ENCODE data around the gene LARP1.
"Not testable (repeated sequence)": the region's sequence is repeated elsewhere in the genome, so short reads cannot be mapped to it uniquely, and the experiment has no call there.

The LARP1 gene

DNA sequence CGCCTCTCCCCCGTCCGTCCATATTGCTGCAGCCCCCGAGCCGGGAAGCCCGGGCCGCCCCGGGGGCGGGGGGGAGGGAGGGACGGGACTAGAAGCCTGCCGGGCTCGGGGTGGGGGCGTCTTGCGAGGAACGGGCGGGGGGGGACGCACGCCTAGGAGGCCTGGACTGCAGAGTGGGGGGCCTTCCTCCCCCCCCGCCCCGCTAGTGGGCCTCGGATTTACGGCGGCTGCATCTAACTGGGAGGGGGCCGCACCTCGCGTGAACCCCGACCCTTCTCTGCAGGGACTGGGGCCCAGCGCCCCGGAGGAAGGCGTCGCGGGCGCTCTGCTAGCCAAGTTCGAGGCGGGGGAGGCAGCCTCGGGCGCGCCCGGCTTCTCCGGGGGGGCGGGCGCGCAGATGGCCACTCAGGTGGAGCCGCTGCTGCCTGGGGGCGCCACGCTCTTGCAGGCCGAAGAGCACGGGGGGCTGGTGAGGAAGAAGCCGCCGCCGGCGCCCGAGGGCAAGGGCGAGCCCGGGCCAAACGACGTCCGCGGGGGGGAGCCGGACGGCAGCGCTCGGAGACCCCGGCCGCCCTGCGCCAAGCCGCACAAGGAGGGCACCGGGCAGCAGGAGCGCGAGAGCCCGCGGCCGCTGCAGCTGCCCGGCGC is at the start of gene LARP1:
Gene LARP1 (plus strand): TSS at position 17 of the 648 bp plus-strand sequence. CDS start 381 bp downstream, at position 398.
- no peak for DNase-seq

DNA sequence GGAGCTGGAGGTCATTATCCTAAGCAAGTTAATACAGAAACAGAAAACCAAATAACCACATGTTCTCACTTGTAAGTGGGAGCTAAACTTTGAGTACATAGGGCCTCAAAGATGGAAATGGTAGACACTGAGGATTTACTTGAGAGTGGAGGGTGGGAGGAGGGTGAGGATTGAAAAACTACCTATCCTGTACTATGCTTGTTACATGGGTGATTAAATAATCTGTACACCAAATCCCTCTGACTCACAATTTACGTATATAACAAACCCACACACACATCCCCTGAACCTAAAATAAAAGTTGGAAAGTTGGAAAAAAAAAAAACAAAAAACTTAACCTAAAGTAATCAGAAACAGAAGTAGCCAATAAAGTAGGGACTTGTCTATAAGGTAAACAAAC is 48.8 kb upstream of the LARP1 start:
- no peak for DNase-seq

GRCh38 chr5:154707641-154708040 is 47.5 kb upstream of the LARP1 start:
- DNase-seq, result no peak

GRCh38 chr5:154708207-154708606 is 47.0 kb upstream of the LARP1 start:
- DNase-seq, result no peak

DNA sequence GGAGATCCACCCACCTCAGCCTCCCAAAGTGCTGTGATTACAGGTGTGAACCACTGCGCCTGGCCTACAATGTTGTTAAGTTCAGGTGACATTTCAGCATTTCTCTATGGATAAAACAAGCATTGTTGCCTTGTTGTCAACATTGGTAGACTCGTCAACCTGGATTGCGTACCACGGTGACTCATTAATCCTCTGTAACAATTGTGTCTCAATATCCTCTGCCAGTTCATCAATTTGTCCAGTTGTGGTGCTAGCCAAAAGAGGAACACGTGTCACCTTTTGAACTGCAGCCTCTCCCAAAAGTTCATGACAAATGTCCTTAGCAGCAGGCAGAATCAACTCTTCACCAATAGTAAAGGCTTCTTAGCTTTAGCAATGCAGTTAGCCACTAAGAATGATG is 46.3 kb upstream of the LARP1 start:
- no peak for DNase-seq

DNA sequence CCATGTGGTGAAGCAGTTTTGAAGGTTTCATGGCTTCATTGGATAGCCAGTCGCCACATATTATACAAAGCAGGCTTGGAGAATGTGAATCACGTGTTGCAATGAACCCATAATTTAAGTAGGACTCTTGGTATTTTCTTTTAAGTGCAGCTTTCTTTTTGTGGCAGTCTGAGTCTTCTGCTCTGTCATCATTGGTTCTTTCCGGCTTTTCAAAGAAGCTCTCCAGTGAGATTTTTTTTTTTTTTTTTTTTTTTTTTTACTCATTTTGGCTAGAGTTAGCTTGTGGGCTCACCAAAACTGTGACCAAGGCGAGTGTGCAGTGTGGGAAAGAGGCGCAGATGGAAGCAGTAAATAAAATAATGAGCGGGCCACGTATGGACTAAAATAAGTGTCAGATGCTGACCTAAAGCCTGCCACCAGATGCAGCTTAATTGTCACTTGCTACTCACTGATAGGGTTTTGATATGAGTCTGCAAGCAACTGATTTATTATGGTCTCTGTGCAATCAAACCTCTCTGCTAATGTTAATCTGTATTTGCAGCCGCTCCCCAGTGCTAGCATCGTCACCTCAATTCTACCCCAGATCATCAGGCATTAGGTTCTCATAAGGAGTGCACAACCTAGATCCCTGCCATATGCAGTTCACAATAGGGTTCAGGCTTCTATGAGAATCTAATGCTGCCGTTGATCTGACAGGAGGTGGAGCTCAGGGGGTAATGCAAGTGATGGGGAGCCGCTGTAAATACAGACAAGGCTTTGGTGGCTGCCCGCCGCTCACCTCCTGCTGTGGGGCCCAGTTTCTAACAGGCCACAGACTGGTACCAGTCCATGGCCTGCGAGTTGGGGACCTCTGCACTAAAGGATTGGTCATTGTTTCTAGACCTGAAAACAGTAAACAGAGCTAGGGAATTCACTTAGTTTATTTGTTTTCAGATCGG is 45.5 kb upstream of the LARP1 start:
- DNase-seq, result no peak

DNA sequence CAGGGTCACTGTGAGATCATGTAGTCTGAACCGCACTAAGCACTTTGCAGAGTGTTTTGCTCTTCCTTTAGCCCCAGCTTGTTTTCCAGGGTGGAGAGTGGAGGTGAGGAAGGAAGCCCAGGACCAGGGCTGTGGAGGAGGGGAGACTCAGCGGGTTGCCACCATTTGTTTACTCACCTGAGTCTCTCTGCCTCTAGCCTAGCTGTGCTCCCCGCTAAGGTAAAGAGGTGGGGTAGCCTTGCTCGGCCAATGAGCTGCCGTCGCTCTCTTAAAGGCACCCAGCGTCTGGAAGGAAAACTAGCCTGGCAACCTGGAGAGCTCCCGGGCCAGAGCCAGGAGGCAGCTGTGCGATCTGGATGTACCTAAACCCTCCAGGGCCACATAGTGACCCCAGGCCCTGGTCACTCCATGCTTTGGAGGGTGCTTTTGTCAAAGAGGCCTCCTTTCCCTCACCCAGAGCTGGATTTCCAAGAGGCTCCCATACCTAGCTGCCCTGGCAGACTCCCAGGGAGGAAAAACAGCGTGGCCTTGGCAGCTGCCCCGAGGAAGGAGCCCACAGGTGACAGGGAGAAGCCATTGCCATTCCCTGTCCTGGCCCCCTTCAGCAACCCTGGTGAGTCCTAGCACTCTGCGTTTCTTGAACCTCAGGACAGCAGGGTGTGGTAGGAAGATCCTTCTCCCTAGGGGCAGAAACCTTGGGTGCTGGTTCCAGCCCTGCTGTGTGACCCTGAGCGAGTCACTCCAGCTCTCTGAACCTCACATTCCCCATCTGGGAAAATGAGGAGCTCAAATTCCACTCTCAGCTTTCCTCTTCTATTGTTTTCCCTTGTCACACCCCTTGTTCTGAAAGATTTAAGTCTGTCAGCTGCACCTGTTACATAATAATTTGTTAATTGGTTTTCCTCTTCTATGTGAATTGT is 42.4 kb upstream of the LARP1 start:
- DNase-seq, result no peak

DNA sequence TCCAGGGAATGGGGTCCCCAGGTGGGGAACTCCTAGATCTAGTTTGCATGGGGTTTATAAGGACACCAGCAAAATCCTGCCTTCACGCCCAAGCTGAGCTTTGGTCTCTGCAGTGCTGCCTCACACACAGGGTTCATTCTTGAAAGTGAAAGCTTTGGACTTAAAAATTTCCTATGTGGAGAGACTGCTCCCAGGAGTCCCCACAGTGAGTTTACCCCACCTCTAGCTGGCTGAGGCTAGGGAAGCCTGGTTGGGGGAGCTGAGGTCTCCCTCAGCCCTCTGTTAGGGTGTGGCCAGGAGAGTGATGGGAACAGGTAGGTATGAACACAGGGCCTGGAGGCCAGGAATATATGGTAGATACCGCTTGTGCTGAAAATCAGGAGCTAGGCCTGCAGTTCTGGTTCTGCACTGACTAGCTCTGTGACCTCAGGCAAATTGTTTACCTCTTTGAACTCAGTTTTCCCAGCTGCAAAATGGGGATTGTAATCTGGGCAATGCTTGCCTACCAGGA is 41.5 kb upstream of the LARP1 start:
- no peak for DNase-seq

DNA sequence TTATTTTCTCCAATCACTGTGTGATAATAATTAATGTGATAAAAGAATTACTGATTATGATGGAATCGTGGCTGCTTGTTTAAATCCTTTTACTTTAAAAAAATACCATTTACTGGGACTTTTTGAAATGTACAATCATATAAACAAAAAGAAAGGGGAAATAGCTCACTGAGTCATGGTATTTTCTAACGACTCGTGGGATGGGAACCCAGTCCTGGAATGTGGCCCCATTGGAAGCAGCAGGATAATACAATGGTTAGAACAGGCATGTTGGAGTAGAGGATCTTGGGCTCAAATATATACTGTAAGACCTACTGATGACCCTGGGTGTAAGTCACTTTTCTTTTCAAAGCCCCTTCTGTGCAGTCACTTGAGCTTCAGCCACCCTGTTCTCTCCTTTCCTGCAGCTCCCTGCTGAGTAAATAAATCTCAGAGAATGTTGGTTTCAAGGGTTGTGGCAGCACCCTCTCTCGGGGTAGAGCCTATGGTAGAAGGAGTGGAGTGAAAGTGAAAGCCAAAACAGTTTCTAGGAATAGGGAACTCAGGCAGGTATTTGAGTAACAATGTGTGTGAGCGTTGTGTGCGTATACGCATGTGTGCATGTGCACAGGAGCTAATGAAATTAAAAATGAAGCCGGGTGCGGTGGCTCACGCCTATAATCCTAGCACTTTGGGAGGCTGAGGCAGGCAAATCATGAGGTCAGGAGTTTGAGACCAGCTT is 40.8 kb upstream of the LARP1 start:
- no peak for DNase-seq

DNA sequence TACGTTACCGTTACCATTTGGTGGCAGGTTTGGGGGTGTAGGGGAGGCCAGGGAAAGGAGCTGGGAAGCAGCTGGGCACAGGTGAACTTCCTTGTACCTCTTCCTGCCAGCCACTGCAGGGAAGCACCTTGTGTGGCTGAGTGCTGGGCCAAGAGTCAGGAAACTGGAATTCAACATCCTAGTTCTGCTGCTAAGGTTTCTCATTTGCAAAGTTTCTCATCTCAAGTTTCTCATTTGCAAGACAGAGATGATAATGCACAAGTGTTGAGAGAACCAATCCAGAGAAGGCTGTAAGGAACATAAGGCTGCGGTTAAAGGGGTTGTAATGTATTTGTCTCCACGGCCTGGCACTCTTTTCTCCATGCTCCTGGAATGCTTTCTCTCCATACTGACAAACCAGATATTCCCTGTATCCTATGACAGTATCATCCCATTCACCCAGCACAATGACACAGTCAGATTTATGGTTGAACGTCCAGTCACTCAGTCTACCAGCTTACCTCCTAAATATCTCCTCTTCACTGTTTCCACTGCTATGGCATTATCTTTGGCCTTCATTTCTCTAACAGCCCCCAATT is 33.6 kb upstream of the LARP1 start:
- DNase-seq, result no peak

DNA sequence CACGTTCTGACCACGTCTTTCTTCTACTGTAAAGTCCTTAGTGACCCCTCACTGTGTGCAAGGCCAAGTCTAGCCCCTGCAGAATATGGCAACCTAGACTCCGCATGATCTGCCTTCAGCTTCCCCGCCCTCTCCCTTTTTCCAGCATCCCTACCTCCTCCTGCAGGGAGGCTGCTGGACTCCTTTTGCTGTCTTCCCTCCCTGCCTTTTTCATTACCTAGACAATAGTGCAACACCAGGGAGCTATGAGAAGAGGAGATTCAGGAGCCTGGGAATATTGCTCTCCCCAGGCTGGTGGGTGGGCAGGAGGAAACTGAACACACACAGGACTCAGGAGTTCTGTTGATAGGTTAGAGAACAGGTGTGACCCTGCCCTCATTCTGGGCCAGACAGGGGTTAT is 33.1 kb upstream of the LARP1 start:
- no peak for DNase-seq

- DNase-seq, result no peak
Measured at GRCh38 chr5:154722936-154723335, 32.2 kb upstream of the LARP1 start.

GRCh38 chr5:154723740-154724505 is 31.3 kb upstream of the LARP1 start:
- no peak for DNase-seq

DNA sequence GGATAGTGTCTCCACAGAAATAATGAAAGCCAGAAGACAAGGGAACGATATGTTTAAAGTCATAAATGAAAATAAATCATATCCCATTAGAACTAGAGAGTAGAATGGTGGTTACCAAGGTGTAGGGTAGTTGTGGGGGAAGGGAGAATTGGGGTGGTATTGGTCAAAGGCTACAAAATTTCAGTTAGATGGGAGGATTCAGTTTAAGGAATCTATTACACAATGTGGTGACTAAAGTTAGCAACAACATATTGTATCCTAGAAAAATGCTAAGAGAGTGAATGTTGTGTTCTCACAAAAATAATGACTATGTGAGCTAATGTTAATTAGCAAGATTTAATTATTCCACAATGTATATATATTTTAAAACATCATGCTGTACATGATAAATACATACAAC is 27.8 kb upstream of the LARP1 start:
- DNase-seq, result no peak

DNA sequence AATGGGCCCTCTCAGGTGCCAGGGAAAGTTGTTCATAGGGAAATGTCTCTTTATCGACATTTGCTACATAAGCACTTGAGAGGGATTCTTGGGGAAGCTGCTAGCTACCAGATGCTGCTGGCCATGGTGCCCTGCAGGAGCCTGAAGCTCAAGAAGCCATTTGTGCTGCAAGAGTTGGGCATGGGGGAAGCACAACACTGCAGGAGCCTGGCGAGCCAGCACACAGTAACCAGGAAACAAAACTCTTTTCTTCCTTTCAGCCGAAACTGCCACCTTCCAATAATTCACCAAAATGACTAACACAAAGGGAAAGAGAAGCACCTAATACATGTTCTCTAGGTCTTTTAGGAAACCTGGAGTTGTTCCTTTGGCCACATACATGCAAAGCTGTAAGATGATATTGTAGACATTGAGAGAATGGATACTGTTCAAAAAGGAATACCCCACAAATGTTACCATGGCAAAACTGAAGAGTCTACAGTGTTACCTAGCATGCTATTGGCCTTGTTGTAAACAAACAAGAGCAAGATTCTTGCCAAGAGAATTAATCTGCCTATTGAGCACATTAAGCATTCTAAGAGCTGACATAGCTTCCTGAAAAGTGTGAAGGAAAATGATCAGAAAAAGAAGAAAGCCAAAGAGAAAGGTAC is 26.1 kb upstream of the LARP1 start:
- DNase-seq, result no peak

GRCh38 chr5:154729613-154730012 is 25.6 kb upstream of the LARP1 start:
- no peak for DNase-seq

DNA sequence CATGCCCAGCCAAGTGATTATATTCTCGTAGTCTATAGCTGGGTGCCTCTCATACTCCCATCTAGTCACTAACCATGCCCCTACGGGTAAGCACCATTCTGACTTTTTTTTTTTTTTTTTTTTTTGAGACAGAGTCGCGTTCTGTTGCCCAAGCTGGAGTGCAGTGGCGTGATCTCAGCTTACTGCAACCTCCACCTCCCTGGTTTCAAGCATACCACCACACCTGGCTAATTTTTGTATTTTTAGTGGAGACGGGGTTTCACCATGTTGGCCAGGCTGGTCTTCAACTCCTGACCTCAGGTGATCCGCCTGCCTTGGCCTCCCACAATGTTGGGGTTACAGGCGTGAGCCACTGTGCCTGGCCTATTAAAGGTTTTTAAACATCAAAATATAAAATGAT is 24.4 kb upstream of the LARP1 start:
- DNase-seq, result not testable (repeated sequence)

DNA sequence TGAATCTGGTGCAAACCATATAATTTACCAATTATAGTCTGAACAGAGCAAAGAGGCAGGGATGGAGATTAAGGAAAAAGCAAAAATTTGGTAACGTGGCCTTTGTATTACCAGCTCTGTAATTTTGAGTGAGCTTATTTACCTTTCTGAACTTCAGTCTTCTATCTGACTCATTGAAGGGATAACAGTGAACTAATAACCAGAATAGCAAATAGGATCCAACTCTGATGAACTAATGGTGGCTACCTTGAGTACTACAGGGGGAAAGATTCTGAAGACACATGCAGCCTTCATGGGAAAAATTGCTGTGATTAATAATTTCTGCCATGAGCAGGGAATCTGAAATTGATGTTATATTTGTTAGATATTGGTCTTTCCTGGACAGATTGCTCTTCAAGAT is 23.0 kb upstream of the LARP1 start:
- no peak for DNase-seq

- no peak for DNase-seq
Measured at GRCh38 chr5:154734370-154735248, 20.6 kb upstream of the LARP1 start.

GRCh38 chr5:154735362-154735761 is 19.8 kb upstream of the LARP1 start:
- DNase-seq, result not testable (repeated sequence)
